Activated CD4-positive, alpha-beta T cell treated with anti-CD3 and anti-CD28 coated beads, Interleukin-2, amount 50 U/mL, for 1 hour (primary cell): ENCODE measurements around the gene CERCAM.
"Not testable (repeated sequence)": the region's sequence is repeated elsewhere in the genome, so short reads cannot be mapped to it uniquely, and the experiment has no call there.

Source experiments
- DNase-seq: peaks from one replicate; pipeline ENCODE4 v3.0.0-alpha.2; 2020

CERCAM gene

DNA sequence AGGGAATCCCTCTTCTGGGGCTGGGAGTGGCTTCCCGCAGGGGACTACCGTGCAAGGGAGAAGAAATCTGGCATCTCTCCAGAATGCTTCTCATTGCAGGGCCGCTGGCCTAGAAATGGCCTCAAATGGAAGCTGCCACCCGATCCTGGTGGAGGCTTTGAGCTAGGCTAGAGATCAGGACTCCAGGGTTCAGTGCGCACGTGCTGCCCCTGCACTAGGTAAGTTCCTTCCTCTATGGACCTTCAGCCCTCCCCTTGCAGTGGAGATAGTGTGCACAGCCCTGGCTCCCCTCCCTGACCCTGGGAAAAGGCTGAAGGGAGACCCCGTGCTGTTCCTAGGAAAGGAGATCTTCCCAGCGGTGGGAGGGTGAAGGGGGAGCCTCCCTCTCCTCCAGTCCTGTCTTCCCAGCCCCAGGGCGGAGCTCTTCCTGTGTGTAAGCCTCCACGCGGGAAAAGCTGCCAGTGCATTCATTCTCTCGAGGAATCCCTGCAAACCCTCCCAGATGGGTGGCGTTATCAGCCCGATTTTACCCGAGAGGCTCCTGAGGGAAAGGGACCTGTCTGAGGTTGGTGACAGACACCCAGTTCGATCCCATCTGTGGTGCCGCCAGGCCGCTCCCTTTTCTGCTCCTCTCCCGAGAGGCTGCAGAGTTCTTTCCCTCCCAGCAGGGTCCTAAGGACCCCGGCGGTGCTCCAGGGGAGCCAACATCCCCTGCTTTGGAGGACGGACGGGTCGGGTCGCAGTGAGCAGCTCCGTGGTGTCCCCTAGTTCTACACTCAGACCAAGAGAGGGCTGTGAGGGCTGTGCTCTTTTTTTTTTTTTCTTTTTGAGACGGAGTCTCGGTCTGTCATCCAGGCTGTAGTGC, 1.4 kb upstream of the CERCAM start:
- no peak for DNase-seq

DNA sequence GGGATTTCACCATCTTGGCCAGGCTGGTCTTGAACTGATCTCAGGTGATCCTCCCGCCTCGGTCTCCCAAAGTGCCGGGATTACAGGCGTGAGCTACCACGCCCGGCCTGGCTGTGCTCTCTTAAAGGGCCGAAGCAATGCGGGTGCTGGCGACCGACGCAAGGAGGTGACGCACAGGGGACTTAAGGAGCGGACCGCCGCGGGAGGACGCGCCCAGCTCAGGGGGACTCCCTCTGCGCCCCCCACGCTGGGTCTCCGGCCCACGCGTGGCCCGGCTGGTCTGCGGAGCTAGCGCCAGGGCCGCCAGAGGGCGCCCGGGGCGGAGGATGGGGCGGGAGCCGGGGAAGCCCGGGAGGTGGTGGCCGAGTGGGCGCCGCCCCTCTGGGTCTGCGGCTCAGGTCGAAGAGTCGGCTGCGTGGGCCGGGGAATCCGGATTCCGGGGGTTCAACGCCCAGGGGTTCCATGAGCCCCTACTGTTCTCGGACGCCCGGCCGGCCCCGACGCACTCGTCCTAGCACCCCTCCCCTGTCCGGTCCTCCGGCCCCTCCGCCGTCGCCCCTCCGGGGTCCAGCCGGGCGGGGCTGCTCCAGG, 502 bp upstream of the CERCAM start:
- peak; percentile 53 for DNase-seq

DNA sequence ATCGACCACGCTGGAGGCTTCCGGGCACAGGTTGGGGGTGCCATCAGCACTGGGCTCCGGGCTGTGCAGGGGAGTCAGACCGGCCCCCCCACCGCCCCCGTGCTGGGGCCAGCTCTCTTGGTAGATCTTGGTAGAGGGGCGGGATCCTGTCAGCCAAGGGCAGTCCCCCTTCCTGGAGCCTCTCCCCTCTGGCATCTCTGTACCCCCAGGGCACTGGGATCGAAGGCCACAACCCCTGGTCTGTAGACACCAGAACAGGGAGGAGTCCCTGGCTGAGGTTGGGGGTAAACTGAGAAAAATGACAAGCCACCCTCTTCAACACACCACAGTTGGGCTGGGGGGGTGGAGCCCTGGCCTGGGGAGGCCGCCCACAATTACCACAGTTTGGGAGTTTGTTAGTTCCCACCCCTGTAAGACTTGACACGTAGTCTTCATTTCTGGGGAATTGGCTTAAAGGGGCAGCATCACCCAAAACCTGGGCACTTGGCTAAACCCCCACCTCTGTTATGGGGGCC, 882 bp downstream of the CERCAM start:
- DNase-seq = no peak

DNA sequence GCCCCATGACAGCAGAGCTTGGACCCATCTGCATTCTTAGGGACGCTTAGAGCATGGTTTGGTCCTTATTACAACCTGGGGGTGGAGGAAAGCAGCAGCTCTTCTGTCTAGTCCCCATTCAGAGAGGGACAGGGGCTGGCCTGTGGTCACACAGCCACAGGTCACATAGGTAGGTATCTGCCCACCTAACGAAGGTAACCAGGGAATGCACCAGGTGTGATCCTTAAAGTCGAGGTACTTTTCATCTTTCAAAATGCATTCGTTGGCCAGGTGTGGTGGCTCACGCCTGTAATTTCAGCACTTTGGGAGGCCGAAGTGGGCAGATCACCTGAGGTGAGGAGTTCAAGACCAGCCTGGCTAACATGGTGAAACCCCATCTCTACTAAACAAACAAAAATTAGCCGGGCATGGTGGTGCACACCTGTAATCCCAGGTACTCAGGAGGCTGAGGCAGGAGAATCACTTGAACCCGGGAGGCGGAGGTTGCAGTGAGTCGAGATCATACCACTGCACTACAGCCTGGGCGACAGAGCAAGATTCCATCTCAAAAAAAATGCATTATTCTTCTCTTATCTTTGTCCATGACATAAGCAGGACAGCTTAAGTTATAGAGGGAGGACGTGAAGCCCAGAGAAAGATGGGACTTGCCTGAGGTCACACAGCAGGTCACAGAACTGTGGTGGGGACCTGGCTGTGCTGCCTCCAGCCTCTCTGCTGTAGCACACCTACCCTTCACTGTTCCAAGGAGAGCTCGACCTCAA, 1.5 kb downstream of the CERCAM start:
- not testable (repeated sequence) for DNase-seq

DNA sequence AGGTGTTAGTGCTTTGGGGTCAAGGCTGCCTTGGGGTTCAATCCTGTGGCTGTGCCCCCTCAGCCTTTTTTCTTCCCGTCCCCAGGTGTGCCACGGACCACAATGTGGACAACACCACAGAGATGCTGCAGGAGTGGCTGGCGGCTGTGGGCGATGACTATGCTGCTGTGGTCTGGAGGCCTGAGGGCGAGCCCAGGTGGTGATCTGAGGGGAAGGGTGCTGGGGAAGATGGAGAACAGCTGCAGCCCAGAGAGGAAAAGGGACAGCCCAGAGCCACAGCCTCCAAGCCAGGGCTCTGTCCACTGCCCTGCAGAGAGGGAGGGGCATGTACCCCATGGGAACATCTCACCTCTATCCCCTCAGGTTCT, 2.1 kb downstream of the CERCAM start:
- no peak for DNase-seq

DNA sequence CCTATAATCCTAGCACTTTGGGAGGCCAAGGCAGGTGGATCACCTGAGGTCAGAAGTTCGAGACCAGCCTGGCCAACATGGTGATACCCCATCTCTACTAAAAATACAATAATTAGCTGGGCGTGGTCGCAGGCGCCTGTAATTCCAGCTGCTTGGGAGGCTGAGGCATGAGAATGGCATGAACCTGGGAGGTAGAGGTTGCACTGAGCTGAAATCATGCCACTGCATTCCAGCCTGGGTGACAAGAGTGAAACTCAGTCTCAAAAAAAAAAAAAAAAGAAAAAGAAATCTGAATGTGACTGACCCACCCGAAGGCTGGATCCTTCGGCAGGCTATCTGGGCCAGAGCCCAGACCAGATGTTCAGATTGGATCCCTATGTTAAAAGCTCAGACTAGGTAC, 2.7 kb downstream of the CERCAM start:
- DNase-seq = not testable (repeated sequence)

DNA sequence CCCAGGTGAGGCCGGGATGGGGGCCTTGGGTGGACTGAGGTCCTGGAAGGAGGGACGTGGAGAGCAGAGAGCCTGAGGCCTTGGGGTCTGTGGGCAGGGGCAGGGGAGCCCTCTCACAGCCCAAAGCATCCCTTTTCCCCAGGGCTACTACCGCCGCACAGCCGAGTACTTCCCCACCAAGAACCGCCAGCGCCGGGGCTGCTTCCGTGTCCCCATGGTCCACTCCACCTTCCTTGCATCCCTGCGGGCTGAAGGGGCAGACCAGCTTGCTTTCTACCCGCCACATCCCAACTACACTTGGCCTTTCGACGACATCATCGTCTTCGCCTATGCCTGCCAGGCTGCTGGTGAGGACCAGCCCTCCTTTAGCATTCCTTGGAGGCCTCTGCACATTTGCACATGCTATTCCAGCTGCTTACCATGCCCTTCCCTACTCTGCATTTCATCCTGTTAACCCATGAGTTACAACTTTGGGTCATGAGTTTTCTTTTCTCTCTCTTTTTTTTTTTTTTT, 3.7 kb downstream of the CERCAM start:
- no peak for DNase-seq

DNA sequence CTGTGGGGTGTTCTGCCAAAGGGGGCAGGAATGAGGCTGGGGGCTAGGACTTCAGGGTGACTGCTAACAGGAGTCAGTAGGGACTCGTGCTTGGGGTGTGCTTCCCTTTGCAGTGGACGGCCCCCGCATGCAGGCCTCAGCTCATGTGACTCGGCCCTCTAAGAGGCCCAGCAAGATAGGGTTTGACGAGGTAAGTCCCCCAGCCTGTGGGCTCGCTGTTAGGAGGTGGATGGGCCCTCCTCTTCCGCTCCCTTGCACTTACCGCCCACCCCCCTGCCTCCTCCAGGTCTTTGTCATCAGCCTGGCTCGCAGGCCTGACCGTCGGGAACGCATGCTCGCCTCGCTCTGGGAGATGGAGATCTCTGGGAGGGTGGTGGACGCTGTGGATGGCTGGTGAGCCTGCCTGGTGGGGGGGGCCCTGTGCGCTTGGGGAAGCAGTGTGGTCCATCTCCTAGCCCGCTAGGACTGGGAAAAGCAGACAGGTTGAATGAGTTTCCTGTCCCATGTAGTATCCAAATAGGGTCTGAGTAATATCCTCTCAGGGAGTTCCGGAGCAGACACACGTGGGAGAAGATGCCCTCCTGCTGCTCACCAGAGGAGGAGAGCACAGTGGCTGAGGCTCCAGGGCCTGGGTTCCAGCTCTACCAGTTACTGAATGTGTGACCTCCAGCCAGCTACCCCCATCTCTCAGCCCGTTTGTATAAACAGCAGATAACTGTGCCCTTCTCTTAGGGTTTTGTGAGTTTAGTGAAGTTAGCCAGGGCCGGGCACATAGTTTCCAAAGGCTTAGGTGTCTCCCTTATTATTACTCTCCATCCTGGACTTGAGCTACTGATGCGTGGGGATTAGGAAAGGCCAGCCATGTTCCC, 8.2 kb downstream of the CERCAM start:
- no peak for DNase-seq

DNA sequence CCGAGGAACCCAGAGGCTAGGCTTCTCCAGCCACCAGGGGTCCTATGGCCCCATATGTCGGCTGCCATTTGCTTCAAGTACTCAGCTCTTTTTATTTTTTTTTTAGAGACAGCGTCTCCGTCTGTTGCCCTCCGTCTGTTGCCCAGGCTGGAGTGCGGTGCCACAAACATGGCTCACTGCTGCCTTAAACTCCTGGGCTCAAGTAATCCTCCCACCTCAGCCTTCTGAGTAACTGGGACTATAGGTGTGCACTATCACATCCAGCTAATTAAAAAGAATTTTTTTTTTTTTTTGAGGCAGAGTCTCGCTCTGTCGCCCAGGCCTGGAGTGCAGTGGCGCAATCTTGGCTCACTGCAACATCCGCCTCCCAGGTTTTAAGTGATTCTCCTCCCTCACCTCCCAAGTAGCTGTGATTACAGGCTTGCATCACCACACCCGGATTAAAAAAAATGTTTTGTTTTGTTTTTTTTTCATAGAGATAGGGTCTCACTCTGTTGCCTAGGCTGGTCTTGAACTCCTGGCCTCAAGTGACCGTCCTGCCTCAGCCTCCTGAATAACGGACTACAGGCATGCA, 8.9 kb downstream of the CERCAM start:
- DNase-seq = no peak

DNA sequence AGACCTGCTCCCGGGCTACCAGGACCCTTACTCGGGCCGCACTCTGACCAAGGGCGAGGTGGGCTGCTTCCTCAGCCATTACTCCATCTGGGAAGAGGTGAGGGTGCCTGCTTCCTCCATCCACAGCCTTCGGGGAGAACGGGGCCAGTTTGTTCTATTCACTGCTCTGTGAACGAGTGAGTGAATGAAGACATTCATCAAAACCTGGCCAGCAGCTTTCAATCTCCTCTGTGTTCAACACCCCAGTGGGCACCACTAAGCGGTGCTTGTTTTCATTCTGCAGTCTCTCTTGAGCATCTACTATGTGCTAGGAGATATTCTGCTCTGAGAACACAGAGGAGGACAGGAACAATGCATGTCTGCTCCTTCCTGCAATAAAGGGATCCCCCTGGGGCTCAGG, 10.6 kb downstream of the CERCAM start:
- DNase-seq = no peak

DNA sequence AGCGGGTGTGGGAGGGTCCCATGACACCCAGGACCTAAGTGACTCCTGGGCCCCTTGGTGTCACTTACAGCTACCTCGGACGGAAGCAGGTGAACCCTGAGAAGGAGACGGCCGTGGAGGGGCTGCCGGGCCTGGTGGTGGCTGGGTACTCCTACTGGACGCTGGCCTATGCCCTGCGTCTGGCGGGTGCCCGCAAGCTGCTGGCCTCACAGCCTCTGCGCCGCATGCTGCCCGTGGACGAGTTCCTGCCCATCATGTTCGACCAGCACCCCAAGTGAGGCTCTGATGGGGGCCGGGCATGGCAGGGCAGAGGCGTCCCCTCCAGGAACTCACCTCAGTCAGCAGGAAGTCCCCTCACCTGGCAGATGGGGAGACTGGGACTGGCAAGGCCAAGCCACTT, 13.7 kb downstream of the CERCAM start:
- DNase-seq = no peak

DNA sequence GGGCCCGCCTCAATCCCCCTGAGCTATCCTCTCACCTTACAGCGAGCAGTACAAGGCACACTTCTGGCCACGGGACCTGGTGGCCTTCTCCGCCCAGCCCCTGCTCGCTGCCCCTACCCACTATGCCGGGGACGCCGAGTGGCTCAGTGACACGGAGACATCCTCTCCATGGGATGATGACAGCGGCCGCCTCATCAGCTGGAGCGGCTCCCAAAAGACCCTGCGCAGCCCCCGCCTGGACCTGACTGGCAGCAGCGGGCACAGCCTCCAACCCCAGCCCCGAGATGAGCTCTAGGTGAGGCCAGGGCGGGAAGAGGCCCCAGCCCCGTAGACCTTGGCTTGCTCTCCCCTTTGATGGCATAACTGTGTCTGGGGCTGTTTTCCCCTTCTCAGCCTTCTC, 15.0 kb downstream of the CERCAM start:
- no peak for DNase-seq

DNA sequence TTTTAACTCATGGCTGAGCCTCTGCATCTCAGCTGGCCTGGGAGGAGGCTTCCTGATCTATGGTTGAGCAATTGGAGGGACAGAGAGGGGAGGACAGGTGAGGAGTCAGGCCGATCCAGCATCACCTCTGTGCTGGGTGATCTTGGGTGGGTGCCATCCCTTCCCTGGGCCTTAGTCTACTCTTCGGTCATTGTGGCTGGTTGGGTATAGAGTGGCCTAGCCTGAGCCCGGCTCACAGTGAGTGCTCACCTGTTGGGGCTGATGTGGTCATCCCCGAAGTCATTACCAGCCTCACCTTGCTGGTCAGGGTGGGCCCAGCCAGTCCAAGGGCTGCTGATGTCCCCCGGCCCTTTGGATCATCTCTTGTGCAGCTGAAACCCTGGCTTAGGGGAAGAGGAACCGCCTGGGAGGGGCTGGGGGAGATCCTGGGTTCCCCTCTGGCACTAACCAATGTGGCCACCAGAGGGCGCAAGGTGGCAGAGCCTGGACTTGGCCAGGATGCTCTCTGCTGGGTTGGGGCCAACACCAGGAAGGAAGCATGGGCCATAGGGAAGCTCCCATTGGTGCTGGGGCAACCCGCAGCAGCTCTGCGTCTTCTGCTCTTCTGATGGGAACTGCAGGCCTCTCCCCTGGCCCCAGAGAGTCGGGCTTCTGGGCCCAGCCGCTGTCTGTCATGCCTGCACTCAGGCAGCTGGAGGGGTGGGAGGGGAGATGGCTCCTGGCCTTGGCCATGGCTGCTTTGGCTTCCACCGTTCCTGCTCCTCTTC, 17.9 kb downstream of the CERCAM start:
- peak; percentile 83 for DNase-seq

DNA sequence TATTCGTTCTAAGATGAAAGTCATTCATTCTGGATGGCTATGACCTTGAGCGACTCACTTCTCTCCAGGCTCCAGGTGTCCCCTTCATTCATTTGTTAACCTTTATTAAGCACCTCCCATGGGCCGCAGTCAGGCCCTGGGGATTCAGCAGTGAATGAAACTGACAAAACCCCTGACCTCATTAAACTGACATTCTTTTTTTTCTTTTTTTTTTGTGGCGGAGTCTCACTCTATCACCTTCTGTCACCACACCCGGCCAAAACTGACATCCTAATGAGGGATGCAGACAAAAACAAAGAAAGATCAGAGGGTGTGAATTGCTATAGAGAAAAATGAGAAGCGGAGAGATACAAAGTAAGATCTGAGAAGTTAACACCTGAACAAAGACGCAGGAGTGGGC, 18.6 kb downstream of the CERCAM start:
- no peak for DNase-seq

DNA sequence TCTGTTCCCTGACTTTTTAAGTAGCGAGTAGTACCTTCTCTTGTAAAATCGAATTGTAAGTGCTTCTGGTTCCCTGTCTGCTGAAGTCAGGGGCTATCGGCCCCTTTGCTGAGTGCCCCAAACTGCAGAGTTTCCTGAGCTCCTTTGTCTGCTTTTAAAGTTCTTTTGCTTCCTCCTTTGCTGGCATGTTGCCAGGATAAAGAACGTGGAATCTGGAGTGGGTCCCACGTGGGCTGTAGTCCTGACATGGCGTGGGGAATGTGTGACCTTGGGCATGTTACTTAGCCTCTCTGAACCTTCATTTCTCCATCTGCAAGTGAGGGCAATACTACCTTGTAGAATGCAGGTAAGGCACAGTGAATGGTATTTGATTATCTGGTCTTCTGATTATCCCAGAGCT, 21.5 kb downstream of the CERCAM start:
- no peak for DNase-seq

DNA sequence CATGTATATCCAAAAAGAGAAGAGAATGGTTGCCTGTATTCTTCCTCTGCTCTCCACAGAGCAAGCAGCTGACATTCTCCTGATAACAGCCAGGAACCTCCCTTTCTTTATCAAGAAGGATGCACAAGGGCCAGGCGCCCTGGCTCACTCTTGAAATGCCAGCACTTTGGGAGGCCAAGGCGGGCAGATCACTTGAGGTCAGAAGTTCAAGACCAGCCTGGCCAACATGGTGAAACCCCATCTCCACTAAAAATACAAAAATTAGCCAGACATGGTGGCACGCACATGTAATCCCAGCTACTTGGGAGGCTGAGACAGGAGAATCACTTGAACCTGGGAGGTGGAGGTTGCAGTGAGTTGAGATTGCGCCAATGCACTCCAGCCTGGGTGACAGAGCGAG, 25.8 kb downstream of the CERCAM start:
- not testable (repeated sequence) for DNase-seq

DNA sequence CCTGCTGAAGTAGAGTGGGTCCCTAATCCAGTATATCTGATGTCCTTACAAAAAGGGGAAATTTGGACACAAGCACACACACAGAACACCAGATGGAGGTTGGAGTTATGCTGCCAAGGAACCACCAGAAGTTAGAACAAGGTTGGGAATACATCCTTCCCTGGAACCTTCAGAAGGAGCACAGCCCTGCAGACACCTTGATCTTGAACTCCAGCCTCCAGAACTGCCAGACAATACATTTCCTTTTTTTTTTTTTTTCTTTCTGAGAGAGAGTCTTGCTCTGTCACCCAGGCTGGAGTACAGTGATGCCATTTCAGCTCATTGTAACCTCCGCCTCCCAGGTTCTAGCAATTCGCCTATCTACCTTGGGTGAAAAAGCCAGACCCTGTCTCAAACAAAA, 28.1 kb downstream of the CERCAM start:
- DNase-seq = no peak

DNA sequence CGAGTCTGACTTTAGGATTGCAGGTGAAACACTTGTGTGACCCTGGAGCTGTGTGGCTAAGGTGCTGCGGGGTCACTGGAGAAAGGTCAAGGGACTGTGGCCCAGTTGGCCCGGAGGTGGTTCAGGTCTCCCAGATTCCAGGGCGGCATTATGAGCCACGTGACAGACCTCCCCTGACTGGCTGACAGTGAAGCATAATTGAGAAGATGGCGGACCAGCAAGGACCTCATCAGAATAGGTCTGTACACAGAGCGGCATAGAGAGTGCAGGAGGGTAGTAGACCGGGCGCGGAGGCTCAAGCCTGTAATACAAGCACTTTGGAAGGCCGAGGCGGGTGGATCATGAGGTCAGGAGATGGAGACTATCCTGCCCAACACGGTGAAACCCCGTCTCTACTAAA, 34.3 kb downstream of the CERCAM start:
- DNase-seq = no peak

DNA sequence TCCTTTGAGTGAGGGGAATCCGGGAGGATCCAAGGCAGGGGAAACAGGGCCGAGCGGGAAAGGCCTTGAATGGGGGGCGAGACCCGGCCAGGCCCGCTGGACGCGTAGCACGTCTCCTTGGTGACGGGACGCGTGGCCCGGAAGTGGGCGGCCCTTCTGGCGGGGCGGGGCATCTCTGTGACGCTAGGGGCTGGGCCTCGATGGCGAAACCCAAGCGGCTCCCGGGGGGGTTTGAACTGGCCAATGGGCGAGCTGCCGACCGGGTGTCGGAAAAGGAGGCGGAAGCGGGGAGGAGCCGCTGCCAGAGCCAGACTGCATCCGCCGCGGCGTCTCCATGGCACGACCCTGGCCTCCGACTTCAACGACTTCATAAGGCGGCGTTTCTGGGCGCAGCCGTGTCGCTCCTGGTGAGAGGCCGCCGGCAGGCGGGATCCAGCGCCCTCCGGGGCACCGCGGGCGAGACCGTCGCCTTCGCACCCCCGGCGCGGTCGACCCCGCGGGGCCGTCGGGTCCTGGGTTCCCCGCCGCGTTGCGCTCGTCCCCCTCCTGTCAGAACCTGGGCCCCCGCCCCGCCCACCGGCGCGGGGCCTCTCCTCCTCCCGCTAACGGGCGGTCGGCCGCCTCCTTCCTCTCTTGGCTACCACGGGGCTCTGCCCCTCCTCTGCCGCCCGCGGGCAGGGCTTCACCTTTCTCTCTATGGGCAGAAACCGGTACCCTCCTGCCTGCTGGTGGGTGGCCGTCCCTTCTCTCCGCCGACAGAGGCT, 35.4 kb downstream of the CERCAM start, which contains the start of gene ODF2:
Gene ODF2 (plus strand): TSS at position 158 of the 764 bp plus-strand sequence. CDS start 86 bp downstream, at position 244.
- DNase-seq = peak; percentile 99

DNA sequence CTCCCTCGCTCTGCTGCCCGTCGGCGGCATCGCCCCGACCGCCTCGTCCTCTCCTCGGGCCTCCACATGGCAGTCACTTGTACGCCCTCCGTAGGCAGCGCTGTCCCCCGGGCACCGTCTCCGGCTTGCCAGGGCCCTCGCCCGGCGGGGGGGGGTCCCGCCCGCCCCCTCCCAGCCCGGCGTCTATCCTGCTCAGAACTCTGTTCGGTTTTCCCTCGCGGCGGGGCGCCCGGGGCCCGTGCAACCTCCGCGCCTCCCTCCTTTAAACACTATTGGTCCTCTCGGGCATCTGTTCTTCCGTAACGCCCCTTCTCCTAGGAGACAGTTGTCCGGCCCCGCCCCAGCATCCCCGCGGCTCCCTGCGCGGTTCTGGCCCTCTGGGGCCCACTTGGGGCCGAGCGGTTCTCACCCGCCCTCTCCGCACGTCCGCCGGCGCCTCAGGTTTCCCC, 36.0 kb downstream of the CERCAM start:
- DNase-seq = peak; percentile 59
